Heart right ventricle (tissue), 16 donors: Measurements from ENCODE around the gene AFDN. TPM values are rescaled to one million over a fixed set of nuclear protein-coding genes. Genes with fewer than 3 reads are reported as not detected.
A peak's percentile ranks its signal among the peaks of the same experiment; 100 is the strongest.

Experiments used
- ATAC-seq, 8 donors: fragments of 200-7000 bp; cut with Tn5 transposase; one replicate each; pipeline ENCODE4 v1.9.1; 2020; ENCODE audit warnings: mild to moderate bottlenecking in 8 of 8, moderate library complexity in 8 of 8, moderate number of reproducible peaks in 1 of 8
- DNase-seq, 2 donors: peaks; one replicate each; pipeline ENCODE4 v3.0.0-alpha.2; 2020
- H3K27ac ChIP-seq, 10 donors: fragments of 200-600 bp; sonication (generic) in 2 of 10; one replicate each; pipeline versions ENCODE4 v1.5.0 to v1.8.0; 2020 to 2022; ENCODE audit warnings: mild to moderate bottlenecking in 3 of 10
- H3K27me3 ChIP-seq, 7 donors: fragments of 200-600 bp; one replicate each; pipeline ENCODE4 v1.8.0; 2021 to 2022; ENCODE audit warnings: mild to moderate bottlenecking in 2 of 7
- H3K36me3 ChIP-seq, 9 donors: fragments of 200-600 bp; sonication (generic) in 1 of 9; one replicate each; pipeline versions ENCODE4 v1.5.0 to v1.8.0; 2020 to 2022; ENCODE audit warnings: mild to moderate bottlenecking in 2 of 9
- H3K4me1 ChIP-seq, 9 donors: fragments of 200-600 bp; sonication (generic) in 1 of 9; one replicate each; pipeline versions ENCODE4 v1.5.0 to v1.8.0; 2020 to 2022; ENCODE audit warnings: mild to moderate bottlenecking in 4 of 9
- H3K4me3 ChIP-seq, 10 donors: fragments of 200-600 bp; sonication (generic) in 2 of 10; one replicate each; pipeline versions ENCODE4 v1.5.0 to v1.8.0; 2020 to 2022; ENCODE audit warnings: mild to moderate bottlenecking in 7 of 10, moderate library complexity in 2 of 10
- H3K9me3 ChIP-seq, 11 donors: fragments of 200-600 bp in 10 of 11; sonication (generic) in 2 of 11; one replicate each; pipeline versions ENCODE4 v1.5.0 to v1.8.0; 2013 to 2022; ENCODE audit warnings: mild to moderate bottlenecking in 2 of 11, control low read depth in 1 of 11, moderate library complexity in 1 of 11
- CTCF ChIP-seq, 9 donors: fragments of 200-600 bp; sonication (generic) in 2 of 9; IDR thresholded peaks; one replicate each; pipeline versions ENCODE4 v1.5.0 to v1.8.0; 2021 to 2022; ENCODE audit warnings: antibody characterized with exemption in 9 of 9, mild to moderate bottlenecking in 5 of 9, moderate library complexity in 1 of 9
- WGBS, 2 donors: extraction: QIAGEN DNeasy Blood & Tissue Kit; methylation state at CpG; one replicate each; pipeline ENCODE4 v1.1.7; 2013; ENCODE audit warnings: inconsistent platforms in 1 of 2; 5-methylcytosine and 5-hydroxymethylcytosine counted together
- intact Hi-C, 10 donors: fragments of 100-400 bp; cut with DNase I; formaldehyde crosslinking; loops; one replicate each; pipeline versions ENCODE4 v1.11.1 to v1.14.2; 2022
- polyA plus RNA-seq, 2 donors: library from polyadenylated mRNA; stranded (reverse); fragments of 200-250 nt; gene quantifications; one replicate each; pipeline ENCODE4 v1.2.3, GENCODE V29; 2013
- total RNA-seq, 10 donors: library from RNA; stranded (reverse); fragmentation: NEBNext Ultra II Directional in 3 of 10; extraction: Animal tissue kit (Norgen Biotek cat#: 25700) in 3 of 10; gene quantifications; one replicate each; pipeline versions ENCODE4 v1.2.1 to v1.2.4, GENCODE V29; 2021 to 2023
- donor health status: Arrhythmogenic right ventricular cardiomyopathy.
- donor health status: ischemic (EF 13 %, LVEDD 7.1; RV severe dilation, severe dysfunction).
- donor health status: healthy with polysubstance abuse.
- donor health status: DM: no; HTN: yes; CAD: no.
- donor health status: DM: no; HTN: no; CAD: no.
- donor health status: ischemic (EF 25% LVEDD 6.9; RV normal size, moderate dysfunction).
- donor health status: ischemic (EF 25% LVEDD 5.7; RV mildly dilated, moderate dysfunction).
- donor health status: healthy.
- donor health status: DM: yes; HTN: yes; CAD: no.
- donor health status: Ischemic cardiomyopathy.
- donor health status: ischemic (EF 35%, LVEDD 5.7; RV mildly dilated, moderate dysfunction).
- donor health status: nonischemic (EF 11% LVEDD 7.7; RV severe dilation, severe dysfunction).
- donor health status: DM: yes; HTN: yes; CAD: no.
- donor health status: PGD.
- donor health status: ischemic (EF 29% LVEDD 5.4; RV normal size, mild dysfunction).
- donor health status: nonischemic (EF 23%, LVEDD 6.1; RV moderate dilation, normal function).

AFDN gene
- total and polyA plus RNA-seq, 12 donors = 17.4 to 79.9 (median 58.0) TPM

DNA sequence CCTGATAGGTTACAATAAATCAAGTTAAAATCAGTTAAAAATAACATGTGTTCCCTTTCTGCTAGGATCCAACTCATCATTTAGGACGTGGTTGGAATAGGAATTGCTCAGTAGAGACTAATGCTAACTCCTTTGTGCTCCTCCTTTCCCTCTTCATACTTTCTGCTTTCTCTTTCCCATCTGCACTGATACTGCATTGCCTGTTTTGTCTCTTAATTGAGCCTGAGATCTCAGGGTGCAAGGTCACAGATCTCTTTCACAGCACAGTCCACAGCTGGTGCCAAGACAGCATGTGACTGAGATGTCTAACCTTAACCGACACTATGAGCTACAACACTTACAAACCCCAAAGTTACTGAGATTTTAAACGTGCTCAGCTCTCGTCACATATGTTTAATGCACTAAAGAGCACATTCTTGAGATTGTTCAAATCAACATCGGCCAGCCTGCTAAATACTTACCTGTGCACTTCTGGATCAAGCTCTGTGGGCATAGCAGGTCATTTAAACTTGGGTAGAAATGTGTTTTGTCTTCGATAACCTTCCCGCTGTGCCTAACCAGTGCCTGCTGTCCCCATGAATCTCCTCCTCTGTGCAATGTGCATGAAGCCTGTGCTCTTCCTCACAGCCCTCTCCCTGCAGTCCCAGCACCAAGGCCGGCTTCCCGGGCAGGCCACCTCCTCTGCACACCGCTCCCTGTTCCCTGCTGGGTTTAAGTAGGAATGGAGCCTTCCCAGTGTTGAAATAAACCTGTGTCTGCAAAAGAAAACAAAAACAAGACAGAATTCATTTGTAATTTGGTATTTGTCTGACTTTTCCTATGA, 39.6 kb upstream of the AFDN start:
- Histone ChIP-seq H3K4me3 (no peak overlapping the region), H3K27me3 (no peaks in the 10 kb centered on the region), H3K4me1 (peaks cover 0 to 13% (median 0%) of the 10 kb centered on the region in 9 donors), H3K27ac (peak overlapping the region in 1 of 10 donors; percentile 16), H3K9me3 (no peaks in the 10 kb centered on the region), H3K36me3 (no peaks in the 10 kb centered on the region)
- DNase-seq (no peak), ATAC-seq (peak in 5 of 8 donors; percentile 4 to 66 (median 42))
- intact Hi-C loops = no loop called here
- no peak for TF ChIP-seq CTCF (IDR thresholded peaks at IDR 0.05)
- 72 to 73% methylated on average over 10 of the region's 10 CpGs for WGBS, 2 donors

DNA sequence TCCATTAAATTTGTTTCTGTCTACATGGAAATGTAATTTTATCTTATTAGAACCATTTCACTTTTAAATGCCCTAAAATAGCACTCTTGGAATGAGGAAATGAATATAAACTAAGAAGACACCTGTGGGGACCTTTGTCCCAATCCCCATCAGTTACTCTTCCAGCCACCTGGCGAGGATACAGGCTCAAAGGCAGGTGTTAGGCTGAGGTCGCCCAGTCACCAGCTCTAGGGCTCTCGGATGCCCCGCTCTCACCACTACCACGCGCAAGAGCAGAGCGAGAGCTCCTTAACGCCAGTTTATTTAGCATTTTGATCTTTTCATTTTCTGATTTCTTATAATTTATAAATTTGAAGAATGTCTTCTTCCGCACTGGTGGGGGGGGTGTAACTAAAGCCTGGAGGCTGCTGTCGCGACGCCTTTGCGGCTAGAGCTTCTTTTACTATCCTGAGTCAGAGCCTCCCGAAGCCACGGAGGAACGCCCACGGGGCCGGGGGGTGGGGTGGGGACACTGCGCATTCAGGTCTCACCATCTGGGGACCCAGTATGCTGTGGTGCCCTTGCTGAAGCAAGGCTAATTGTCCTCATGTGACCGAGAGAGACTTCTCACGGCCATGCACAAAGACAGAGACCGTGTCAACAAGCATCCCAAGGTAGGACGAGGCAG, 38.7 kb upstream of the AFDN start:
- Histone ChIP-seq H3K36me3 (no peaks in the 10 kb centered on the region), H3K4me1 (peaks cover 0 to 13% (median 0%) of the 10 kb centered on the region in 9 donors), H3K9me3 (no peaks in the 10 kb centered on the region), H3K27ac (no peak overlapping the region), H3K4me3 (no peak overlapping the region), H3K27me3 (no peaks in the 10 kb centered on the region)
- WGBS, 2 donors = 87 to 96% methylated on average over 23 of the region's 23 CpGs
- intact Hi-C loops = no loop called here
- DNase-seq (no peak), ATAC-seq (no peak)
- no peak for TF ChIP-seq CTCF (IDR thresholded peaks at IDR 0.05)

- Histone ChIP-seq H3K9me3 (no peaks in the 10 kb centered on the region), H3K4me3 (no peak overlapping the region), H3K36me3 (no peaks in the 10 kb centered on the region), H3K4me1 (peaks cover 0 to 13% (median 0%) of the 10 kb centered on the region in 9 donors), H3K27me3 (no peaks in the 10 kb centered on the region), H3K27ac (no peak overlapping the region)
- WGBS, 2 donors = 90% methylated on average over 2 of the region's 2 CpGs
- TF ChIP-seq CTCF (IDR thresholded peaks at IDR 0.05) = no peak
- ATAC-seq = no peak
- intact Hi-C loops = no loop called here
- no peak for DNase-seq
Measured at GRCh38 chr6:167788563-167788903, 38.2 kb upstream of the AFDN start.

DNA sequence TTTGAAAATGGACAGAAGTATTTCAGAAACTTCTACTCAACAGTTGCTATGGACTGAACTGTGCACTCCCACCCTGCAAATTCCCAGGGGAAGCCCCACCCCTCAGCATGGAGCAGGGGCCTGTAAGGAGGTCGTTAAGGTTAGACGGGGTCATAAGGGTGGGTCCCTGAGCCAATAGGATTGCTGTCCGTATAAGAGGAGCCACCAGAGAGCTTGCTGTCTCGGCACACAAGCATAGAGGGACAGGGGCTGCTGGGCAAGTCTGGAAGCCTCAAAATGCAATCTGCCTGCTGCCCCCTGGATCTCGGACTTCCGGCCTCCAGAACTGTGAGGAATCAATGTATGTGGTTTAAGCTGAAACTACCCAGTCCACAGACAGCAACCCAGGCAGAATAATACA, 37.4 kb upstream of the AFDN start:
- intact Hi-C loops = no loop called here
- H3K36me3 ChIP-seq = no peaks in the 10 kb centered on the region
- H3K4me1 ChIP-seq = peaks cover 0 to 15% (median 0%) of the 10 kb centered on the region in 9 donors
- no peak for TF ChIP-seq CTCF (IDR thresholded peaks at IDR 0.05)
- no peak overlapping the region for H3K27ac ChIP-seq
- H3K4me3 ChIP-seq = no peak overlapping the region
- no peak for DNase-seq
- WGBS, 2 donors = 70 to 82% methylated on average over 6 of the region's 6 CpGs
- peaks cover 0 to 6% (median 0%) of the 10 kb centered on the region in 7 donors for H3K27me3 ChIP-seq
- ATAC-seq = no peak
- no peaks in the 10 kb centered on the region for H3K9me3 ChIP-seq
